ENCODE results near the gene AUP1. TPM values are rescaled to one million over a fixed set of nuclear protein-coding genes. Genes with fewer than 3 reads are reported as not detected.

AUP1 gene
- total RNA-seq, 1 experiment from 2014 or later, result 91.5 TPM

GRCh38 chr2:74503506-74504475 is 25.7 kb downstream of the AUP1 start:
- Histone ChIP-seq H3K23ac (ENCODE audit: insufficient read length, low read depth, low read length) (no peak overlapping the region), H4K91ac (ENCODE audit: insufficient read length, low read depth, low read length) (no peak overlapping the region), H3K4me1 (ENCODE audit: insufficient read depth, low read length) (peaks cover 4% of the 10 kb centered on the region; the same call in 1 of the 2 replicates), H3K9ac (ENCODE audit: extremely low read depth, insufficient read length, low read length) (no peak overlapping the region), H4K20me1 (ENCODE audit: control insufficient read depth, insufficient read depth, insufficient read length) (no peaks in the 10 kb centered on the region), H3K14ac (ENCODE audit: insufficient read depth, low read length) (no peak overlapping the region), H2BK12ac (ENCODE audit: insufficient read length, low read depth, low read length) (no peak overlapping the region), H3T11ph (ENCODE audit: low read length) (no peak overlapping the region), H2AK5ac (ENCODE audit: insufficient read length, low read length) (no peak overlapping the region), H3K27me3 (ENCODE audit: insufficient read depth, low read length) (peaks cover 64% of the 10 kb centered on the region), H3K18ac (ENCODE audit: insufficient read length, low read depth, low read length) (no peak overlapping the region), H3K9me3 (ENCODE audit: control insufficient read depth, low read depth, low read length) (no peaks in the 10 kb centered on the region), H2AFZ (ENCODE audit: low read length) (no peak overlapping the region), H2BK15ac (ENCODE audit: low read depth, low read length) (no peak overlapping the region), H3K23me2 (ENCODE audit: insufficient read length, low read depth, low read length, poor library complexity, severe bottlenecking) (peaks cover 31% of the 10 kb centered on the region), H4K8ac (replicated peaks; ENCODE audit: insufficient read length, low read depth, low read length) (no peak overlapping the region), H2BK20ac (ENCODE audit: low read depth, low read length, poor library complexity, severe bottlenecking) (no peak overlapping the region), H3K27ac (ENCODE audit: insufficient read length, low read depth, low read length) (no peak overlapping the region), H2BK5ac (ENCODE audit: insufficient read length, low read length) (no peak overlapping the region), H3K56ac (ENCODE audit: insufficient read length, low read depth, low read length) (no peak overlapping the region), H2BK120ac (ENCODE audit: low read depth, low read length, poor library complexity, severe bottlenecking) (no peak overlapping the region), H3K79me2 (ENCODE audit: insufficient read depth, low read length) (no peaks in the 10 kb centered on the region), H4K5ac (ENCODE audit: insufficient read length, low read depth, low read length) (no peak overlapping the region), H3K79me1 (ENCODE audit: insufficient read depth, low read depth, low read length, poor library complexity, severe bottlenecking) (no peaks in the 10 kb centered on the region), H3K4me2 (ENCODE audit: insufficient read depth, insufficient read length, low read length) (peak overlapping the region; percentile 54), H3K4ac (ENCODE audit: low read depth, low read length) (no peak overlapping the region)
- no CpG with 5 or more reads among the region's 45 CpGs for WGBS (ENCODE audit: extremely low coverage, insufficient read length, low lambda C conversion rate)
- Mint-ChIP-seq H3K4me1 (peaks cover 59 to 67% of the 10 kb centered on the region in 2 experiments), H3K27ac (no peak overlapping the region), H3K27me3 (ENCODE audit: low read depth) (peaks cover 81% of the 10 kb centered on the region), H3K9me3 (peaks cover 3 to 5% of the 10 kb centered on the region in 2 experiments; a peak in 3 of 5 replicates), H3K36me3 (ENCODE audit: insufficient read depth in 1 of 3, low read depth in 3 of 3) (peaks cover 24 to 33% (median 24%) of the 10 kb centered on the region in 3 experiments), H3K4me3 (peak overlapping the region; percentile 72 to 85)
- TF ChIP-seq, protein P1, sequence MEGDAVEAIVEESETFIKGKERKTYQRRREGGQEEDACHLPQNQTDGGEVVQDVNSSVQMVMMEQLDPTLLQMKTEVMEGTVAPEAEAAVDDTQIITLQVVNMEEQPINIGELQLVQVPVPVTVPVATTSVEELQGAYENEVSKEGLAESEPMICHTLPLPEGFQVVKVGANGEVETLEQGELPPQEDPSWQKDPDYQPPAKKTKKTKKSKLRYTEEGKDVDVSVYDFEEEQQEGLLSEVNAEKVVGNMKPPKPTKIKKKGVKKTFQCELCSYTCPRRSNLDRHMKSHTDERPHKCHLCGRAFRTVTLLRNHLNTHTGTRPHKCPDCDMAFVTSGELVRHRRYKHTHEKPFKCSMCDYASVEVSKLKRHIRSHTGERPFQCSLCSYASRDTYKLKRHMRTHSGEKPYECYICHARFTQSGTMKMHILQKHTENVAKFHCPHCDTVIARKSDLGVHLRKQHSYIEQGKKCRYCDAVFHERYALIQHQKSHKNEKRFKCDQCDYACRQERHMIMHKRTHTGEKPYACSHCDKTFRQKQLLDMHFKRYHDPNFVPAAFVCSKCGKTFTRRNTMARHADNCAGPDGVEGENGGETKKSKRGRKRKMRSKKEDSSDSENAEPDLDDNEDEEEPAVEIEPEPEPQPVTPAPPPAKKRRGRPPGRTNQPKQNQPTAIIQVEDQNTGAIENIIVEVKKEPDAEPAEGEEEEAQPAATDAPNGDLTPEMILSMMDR (conservative IDR thresholded peaks at IDR 0.05), result no peak
- DNase-seq, result no peak

All from H9 (cell line).